GM12878 (cell line): ENCODE data around the gene MLF1. TPM values are rescaled to one million over a fixed set of nuclear protein-coding genes. Genes with fewer than 3 reads are reported as not detected.

Experiments
- ATAC-seq: fragments of 200-7000 bp; cut with Tn5 transposase; 3 replicates; pipeline ENCODE4 v1.9.1; 2020; ENCODE audit warnings: mild to moderate bottlenecking, moderate library complexity
- Bru-seq: library from RNA; stranded (reverse); fragments of 400-500 nt; gene quantifications from one replicate; lab custom pipeline; 2021; lab: Mats Ljungman, UMichigan
- BruChase-seq, 2 experiments: library from RNA; stranded (reverse); fragments of 400-500 nt; gene quantifications; one replicate each; lab custom pipeline; 2021; lab: Mats Ljungman, UMichigan
- BruUV-seq: library from RNA; stranded (reverse); fragments of 400-500 nt; replicated peaks from 2 replicates; lab custom pipeline; 2021; lab: Mats Ljungman, UMichigan
- CTCF ChIA-PET: fragments of 300-600 bp; sonication (Branson Sonifier 250); formaldehyde crosslinking; extraction: SDS; loops from one replicate; lab custom pipeline; 2021; ENCODE audit warnings: inconsistent platforms; lab: Yijun Ruan, JAX
- POLR2A ChIA-PET: fragments of 350-600 bp; formaldehyde crosslinking; extraction: SDS; loops from one replicate; lab custom pipeline; 2021; ENCODE audit warnings: inconsistent platforms; lab: Charles Lee
- RAD21 ChIA-PET: fragments of 300-600 bp; sonication (Branson Sonifier 250); formaldehyde crosslinking; loops from one replicate; lab custom pipeline; 2023; ENCODE audit warnings: antibody characterized with exemption; ENCODE audit not compliant: unreplicated experiment; lab: Charles Lee
- SMC1A ChIA-PET: fragments of 300-600 bp; sonication (Branson Sonifier 250); formaldehyde crosslinking; loops from one replicate; lab custom pipeline; 2023; ENCODE audit not compliant: unreplicated experiment, uncharacterized antibody; lab: Charles Lee
- DNase-seq: peaks from one replicate; pipeline ENCODE4 v3.0.0-alpha.2; 2011; ENCODE audit warnings: low read depth, low spot score
- FAIRE-seq: peaks from 3 replicates; lab custom pipeline; 2011; peaks lifted over from hg19 to GRCh38; lab: Jason Lieb, UNC
- H2AFZ ChIP-seq: 2 replicates; pipeline ENCODE4 v1.6.0; 2011; ENCODE audit warnings: low read depth, low read length, control low read depth; ENCODE audit not compliant: control insufficient read depth
- H3K27ac ChIP-seq: 2 replicates; pipeline ENCODE4 v1.5.1; 2011; ENCODE audit warnings: control low read depth; ENCODE audit not compliant: control insufficient read depth, insufficient read depth
- H3K27me3 ChIP-seq, 2 experiments: replicated peaks in 1 of 2; 2 replicates each; pipeline versions ENCODE4 v1.6.0 to v1.6.1; 2011; ENCODE audit warnings: low read length in 1 of 2; ENCODE audit not compliant: control insufficient read depth in 2 of 2, insufficient read depth in 2 of 2
- H3K36me3 ChIP-seq, 2 experiments: 2 replicates each; pipeline ENCODE4 v1.5.1; 2011; ENCODE audit warnings: low read length in 1 of 2; ENCODE audit not compliant: control insufficient read depth in 2 of 2, insufficient read depth in 2 of 2
- H3K4me1 ChIP-seq: 2 replicates; pipeline ENCODE4 v1.6.1; 2011; ENCODE audit warnings: mild to moderate bottlenecking, low read length, moderate library complexity, mixed read lengths; ENCODE audit not compliant: control insufficient read depth, insufficient read depth
- H3K4me2 ChIP-seq: 2 replicates; pipeline ENCODE4 v1.6.0; 2011; ENCODE audit warnings: control low read depth; ENCODE audit not compliant: control insufficient read depth, insufficient read depth
- H3K4me3 ChIP-seq: fragments of 200-600 bp; sonication (generic); 2 replicates; pipeline ENCODE4 v1.5.1; 2016
- H3K79me2 ChIP-seq: 2 replicates; pipeline ENCODE4 v1.6.0; 2011; ENCODE audit warnings: low read length; ENCODE audit not compliant: control insufficient read depth, insufficient read depth
- H3K9ac ChIP-seq: 2 replicates; pipeline ENCODE4 v1.8.0; 2011; ENCODE audit warnings: low read length, control low read depth, mixed read lengths; ENCODE audit not compliant: control insufficient read depth, insufficient read depth
- H3K9me3 ChIP-seq: replicated peaks from 3 replicates; pipeline ENCODE4 v1.5.1; 2011; ENCODE audit warnings: mild to moderate bottlenecking, low read length; ENCODE audit not compliant: control insufficient read depth, insufficient read depth
- H4K20me1 ChIP-seq: 2 replicates; pipeline ENCODE4 v1.6.0; 2011; ENCODE audit not compliant: control insufficient read depth, insufficient read depth
- BCL11A ChIP-seq: IDR thresholded peaks from 2 replicates; pipeline ENCODE4 v1.6.1; 2011; ENCODE audit warnings: low read depth, low read length
- BRCA1 ChIP-seq: IDR thresholded peaks from 2 replicates; pipeline ENCODE4 v1.6.1; 2011; ENCODE audit warnings: low read depth, low read length, improper control_type of control experiment
- JUNB ChIP-seq: IDR thresholded peaks from 2 replicates; pipeline ENCODE4 v1.6.1; 2016; ENCODE audit warnings: antibody characterized with exemption, mild to moderate bottlenecking
- MEF2B ChIP-seq: fragments of 450-650 bp; IDR thresholded peaks from 2 replicates; pipeline ENCODE4 v1.6.1; 2018; ENCODE audit warnings: mild to moderate bottlenecking, moderate library complexity; ENCODE audit not compliant: partially characterized antibody, poor library complexity, severe bottlenecking
- SPI1 ChIP-seq: IDR thresholded peaks from 2 replicates; pipeline ENCODE4 v1.6.1; 2011; ENCODE audit warnings: low read depth, mild to moderate bottlenecking, low read length, moderate library complexity, borderline replicate concordance; ENCODE audit not compliant: insufficient read depth
- WGBS: methylation state at CpG from one replicate; pipeline ENCODE4 v1.1.6; 2016; ENCODE audit warnings: low lambda C conversion rate; ENCODE audit not compliant: insufficient replicate concordance, insufficient coverage; ENCODE audit errors: missing lambda C conversion rate; 5-methylcytosine and 5-hydroxymethylcytosine counted together
- in situ Hi-C: fragments of 300-500 bp; cut with MboI; formaldehyde crosslinking; loops from 9 replicates; pipeline ENCODE4 v1.14.3; 2018; ENCODE audit warnings: mixed read lengths
- intact Hi-C: fragments of 100-400 bp; cut with micrococcal nuclease; formaldehyde crosslinking; loops from one replicate; pipeline ENCODE4 v1.14.2; 2022; ENCODE audit not compliant: unreplicated experiment
- long read RNA-seq, 2 experiments: library from polyadenylated mRNA; unstranded; transcript quantifications; one replicate each; pipeline ENCODE4 v2.0.0, GENCODE V29; 2019 to 2020
- polyA minus RNA-seq, 3 experiments: library from RNA; depleted of rRNA, polyadenylated mRNA; stranded (reverse); fragments of >200 nt; gene quantifications; 2 replicates each; pipeline ENCODE4 v1.2.3, GENCODE V29; 2011
- polyA plus RNA-seq, 11 experiments: library from polyadenylated mRNA; depleted of rRNA in 4 of 11; unstranded in 6 of 11; stranded (reverse) in 5 of 11; fragments of >200 nt; fragmentation: Nextera tagmentation in 4 of 11; fragmentation: Illumina TruSeq in 1 of 11; extraction: Ambion mirVana in 4 of 11; extraction: Trizol in 1 of 11; gene quantifications; 1 replicate in 1 of 11; 2 replicates in 10 of 11; pipeline versions ENCODE4 v1.2.1 to v1.2.3, GENCODE V29; 2011 to 2016; ENCODE audit warnings: inconsistent platforms in 2 of 11, missing spikeins in 2 of 11, low read depth in 1 of 11
- total RNA-seq, 4 experiments: library from RNA; depleted of rRNA in 3 of 4; stranded (reverse); fragments of >200 nt in 3 of 4; fragmentation: Illumina TruSeq in 1 of 4; extraction: Trizol in 1 of 4; gene quantifications; 2 replicates each; pipeline versions ENCODE4 v1.2.1 to v1.2.3, GENCODE V29; 2013 to 2021
- TF ChIP-seq, protein P1 (sequence below): fragments of 450-650 bp; IDR thresholded peaks from 2 replicates; pipeline ENCODE4 v1.6.1; 2017; ENCODE audit warnings: mild to moderate bottlenecking, moderate library complexity
- TF ChIP-seq, protein P2 (sequence below): fragments of 450-650 bp; IDR thresholded peaks from 2 replicates; pipeline ENCODE4 v1.6.1; 2016; ENCODE audit warnings: mild to moderate bottlenecking
- TF ChIP-seq, protein P3 (sequence below): fragments of 450-650 bp; conservative IDR thresholded peaks from 2 replicates; pipeline ENCODE4 v1.6.1; 2017; ENCODE audit warnings: mild to moderate bottlenecking, moderate library complexity

MLF1 gene, protein sequence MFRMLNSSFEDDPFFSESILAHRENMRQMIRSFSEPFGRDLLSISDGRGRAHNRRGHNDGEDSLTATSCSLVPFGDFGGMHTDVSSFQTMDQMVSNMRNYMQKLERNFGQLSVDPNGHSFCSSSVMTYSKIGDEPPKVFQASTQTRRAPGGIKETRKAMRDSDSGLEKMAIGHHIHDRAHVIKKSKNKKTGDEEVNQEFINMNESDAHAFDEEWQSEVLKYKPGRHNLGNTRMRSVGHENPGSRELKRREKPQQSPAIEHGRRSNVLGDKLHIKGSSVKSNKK
- total RNA-seq (2013; cell fraction: nucleolus; rRNA removed), result 0.27 and 0.73 TPM in 2 replicates
- total RNA-seq (2014; rRNA removed), result 0.16 TPM in 1 of 2 replicates, not detected in the other
- total RNA-seq (2014; rRNA removed; fragmentation: Illumina TruSeq; extraction: Trizol), result 0.23 and 0.27 TPM in 2 replicates
- total RNA-seq (2021), result 0.48 and 0.51 TPM in 2 replicates
- 1.1 TPM for polyA plus RNA-seq (2011; ENCODE audit: low read depth)
- 0.69 and 0.82 TPM in 2 replicates for polyA plus RNA-seq (2011; rRNA removed)
- 0.25 and 0.31 TPM in 2 replicates for polyA plus RNA-seq (2011; cell fraction: cytosol; rRNA removed)
- 0.34 and 0.43 TPM in 2 replicates for polyA plus RNA-seq (2011; cell fraction: nucleus; rRNA removed)
- polyA plus RNA-seq (2012), result 0.85 and 1.2 TPM in 2 replicates
- polyA plus RNA-seq (2014; fragmentation: Illumina TruSeq; extraction: Trizol), result 0.31 and 1.1 TPM in 2 replicates
- under 1 TPM; 0.39 to 0.42 TPM for polyA plus RNA-seq (2014; fragmentation: Nextera tagmentation; extraction: Ambion mirVana)
- 0.19 and 0.38 TPM in 2 replicates for polyA plus RNA-seq (2014; rRNA removed)
- polyA plus RNA-seq (2016; fragmentation: Nextera tagmentation; extraction: Ambion mirVana), result under 1 TPM in 1 of 2 experiments, not detected in 1; 0.59 TPM
- not detected in 2 replicates for polyA minus RNA-seq (2011; rRNA and poly(A)+ RNA removed)
- polyA minus RNA-seq (2011; cell fraction: cytosol; rRNA and poly(A)+ RNA removed), result not detected in 2 replicates
- not detected in 2 replicates for polyA minus RNA-seq (2011; cell fraction: nucleus; rRNA and poly(A)+ RNA removed)
- percentile 41 among the genes with signal in this experiment for Bru-seq, nascent RNA
- BruChase-seq, experiment 1, labeled RNA remaining after a 6-hour chase, result percentile 50 among the genes with signal in this experiment
- percentile 47 among the genes with signal in this experiment for BruChase-seq, experiment 2, labeled RNA remaining after a 2-hour chase
- long read RNA-seq, experiment 1, partial matches to known transcripts, result 0 of 2 reads
- long read RNA-seq, experiment 1, other reads (novel, unspliced or antisense), result 0 of 2 reads
- long read RNA-seq, experiment 2, transcript MLF1-201 (7 exons, 2,203 nt), result major isoform, 13 of 15 reads
- long read RNA-seq, experiment 2, partial matches to known transcripts, result 0 of 15 reads
- long read RNA-seq, experiment 2, other reads (novel, unspliced or antisense), result 0 of 15 reads

DNA sequence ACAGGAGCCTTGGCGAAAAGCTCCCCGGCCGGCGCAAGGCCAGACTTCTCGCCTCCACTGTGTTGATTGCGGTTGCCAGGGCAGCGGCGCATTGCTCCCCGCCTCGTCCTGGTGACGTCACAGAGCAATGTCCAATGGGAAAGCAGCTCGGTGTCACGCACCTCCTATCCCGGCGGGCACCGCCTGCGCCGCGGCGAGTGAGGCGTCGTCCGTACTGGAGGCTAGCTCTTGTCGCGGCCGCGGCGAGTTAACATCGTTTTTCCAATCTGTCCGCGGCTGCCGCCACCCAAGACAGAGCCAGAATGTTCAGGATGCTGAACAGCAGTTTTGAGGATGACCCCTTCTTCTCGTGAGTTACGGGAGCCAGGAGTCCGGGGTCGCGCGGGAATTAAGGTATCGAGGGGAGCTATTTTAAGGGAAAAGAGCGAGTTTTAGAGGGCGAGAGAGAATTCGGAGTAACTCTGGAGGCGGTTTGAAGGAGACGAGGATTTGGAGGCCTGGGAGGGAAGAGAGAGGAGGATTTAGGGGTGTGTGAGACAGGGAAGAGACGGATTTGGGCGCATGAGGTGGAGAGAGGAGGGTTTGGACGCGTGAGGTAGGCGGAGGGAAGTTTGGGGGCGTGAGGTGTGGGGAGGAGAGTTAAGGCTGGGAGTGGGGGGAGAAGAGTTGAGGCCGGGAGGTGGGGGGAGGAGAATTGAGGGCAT, at the start of gene MLF1:
TSS of gene MLF1 (plus strand) at position 196 of the 704 bp plus-strand sequence. CDS start at position 303, 107 bp downstream.
- peak; percentile 42 for DNase-seq
- RAD21 ChIA-PET, result no interaction called here
- intact Hi-C loops (no loop called here), in situ Hi-C loops (no loop called here)
- Histone ChIP-seq H3K9ac (no peak within 1 kb of the TSS), H3K4me1 (no peaks in the 10 kb centered on the region), H3K27me3 (0 out of 4 replicates have a peak, but pooled peaks cover 0 to 2% of the 10 kb centered on the region in 2 experiments), H3K79me2 (no peaks in the 10 kb centered on the region), H4K20me1 (no peaks in the 10 kb centered on the region), H3K4me3 (peak within 1 kb of the TSS; percentile 62; the same call in 1 of the 2 replicates), H2AFZ (peak within 1 kb of the TSS; percentile 90), H3K36me3 (no peaks in the 10 kb centered on the region), H3K4me2 (peak within 1 kb of the TSS; percentile 79), H3K27ac (no peak within 1 kb of the TSS), H3K9me3 (no peaks in the 10 kb centered on the region)
- SMC1A ChIA-PET, result interaction anchor here (0.7 to 3.0 kb wide), 7 partner anchors 9 to 866 kb away, joined by 3 to 10 read pairs (median 3); partner anchors contain the start of gene GFM1
- ATAC-seq, result peak; percentile 99
- 16% methylated on average over 49 of the region's 51 CpGs for WGBS
- CTCF ChIA-PET, result interaction anchor here (0.6 to 2.1 kb wide), 6 partner anchors 17 to 220 kb away, joined by 3 to 13 read pairs (median 4); partner anchors contain the start of gene GFM1
- BruUV-seq, result no TSS peak
- FAIRE-seq, result peak; percentile 92
- POLR2A ChIA-PET, result interaction anchor here (1.1 kb wide), 1 partner anchor 74 kb away, joined by 4 read pairs; the partner anchor contains the start of gene GFM1
- TF ChIP-seq JUNB (no peak), SPI1 (no peak), BCL11A (no peak), MEF2B (no peak), BRCA1 (no peak; the same call in 1 of the 2 replicates)
- TF ChIP-seq, protein P1, sequence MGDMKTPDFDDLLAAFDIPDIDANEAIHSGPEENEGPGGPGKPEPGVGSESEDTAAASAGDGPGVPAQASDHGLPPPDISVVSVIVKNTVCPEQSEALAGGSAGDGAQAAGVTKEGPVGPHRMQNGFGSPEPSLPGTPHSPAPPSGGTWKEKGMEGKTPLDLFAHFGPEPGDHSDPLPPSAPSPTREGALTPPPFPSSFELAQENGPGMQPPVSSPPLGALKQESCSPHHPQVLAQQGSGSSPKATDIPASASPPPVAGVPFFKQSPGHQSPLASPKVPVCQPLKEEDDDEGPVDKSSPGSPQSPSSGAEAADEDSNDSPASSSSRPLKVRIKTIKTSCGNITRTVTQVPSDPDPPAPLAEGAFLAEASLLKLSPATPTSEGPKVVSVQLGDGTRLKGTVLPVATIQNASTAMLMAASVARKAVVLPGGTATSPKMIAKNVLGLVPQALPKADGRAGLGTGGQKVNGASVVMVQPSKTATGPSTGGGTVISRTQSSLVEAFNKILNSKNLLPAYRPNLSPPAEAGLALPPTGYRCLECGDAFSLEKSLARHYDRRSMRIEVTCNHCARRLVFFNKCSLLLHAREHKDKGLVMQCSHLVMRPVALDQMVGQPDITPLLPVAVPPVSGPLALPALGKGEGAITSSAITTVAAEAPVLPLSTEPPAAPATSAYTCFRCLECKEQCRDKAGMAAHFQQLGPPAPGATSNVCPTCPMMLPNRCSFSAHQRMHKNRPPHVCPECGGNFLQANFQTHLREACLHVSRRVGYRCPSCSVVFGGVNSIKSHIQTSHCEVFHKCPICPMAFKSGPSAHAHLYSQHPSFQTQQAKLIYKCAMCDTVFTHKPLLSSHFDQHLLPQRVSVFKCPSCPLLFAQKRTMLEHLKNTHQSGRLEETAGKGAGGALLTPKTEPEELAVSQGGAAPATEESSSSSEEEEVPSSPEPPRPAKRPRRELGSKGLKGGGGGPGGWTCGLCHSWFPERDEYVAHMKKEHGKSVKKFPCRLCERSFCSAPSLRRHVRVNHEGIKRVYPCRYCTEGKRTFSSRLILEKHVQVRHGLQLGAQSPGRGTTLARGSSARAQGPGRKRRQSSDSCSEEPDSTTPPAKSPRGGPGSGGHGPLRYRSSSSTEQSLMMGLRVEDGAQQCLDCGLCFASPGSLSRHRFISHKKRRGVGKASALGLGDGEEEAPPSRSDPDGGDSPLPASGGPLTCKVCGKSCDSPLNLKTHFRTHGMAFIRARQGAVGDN, result peak; percentile 55
- TF ChIP-seq, protein P2, sequence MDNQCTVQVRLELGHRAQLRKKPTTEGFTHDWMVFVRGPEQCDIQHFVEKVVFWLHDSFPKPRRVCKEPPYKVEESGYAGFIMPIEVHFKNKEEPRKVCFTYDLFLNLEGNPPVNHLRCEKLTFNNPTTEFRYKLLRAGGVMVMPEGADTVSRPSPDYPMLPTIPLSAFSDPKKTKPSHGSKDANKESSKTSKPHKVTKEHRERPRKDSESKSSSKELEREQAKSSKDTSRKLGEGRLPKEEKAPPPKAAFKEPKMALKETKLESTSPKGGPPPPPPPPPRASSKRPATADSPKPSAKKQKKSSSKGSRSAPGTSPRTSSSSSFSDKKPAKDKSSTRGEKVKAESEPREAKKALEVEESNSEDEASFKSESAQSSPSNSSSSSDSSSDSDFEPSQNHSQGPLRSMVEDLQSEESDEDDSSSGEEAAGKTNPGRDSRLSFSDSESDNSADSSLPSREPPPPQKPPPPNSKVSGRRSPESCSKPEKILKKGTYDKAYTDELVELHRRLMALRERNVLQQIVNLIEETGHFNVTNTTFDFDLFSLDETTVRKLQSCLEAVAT, result no peak
- TF ChIP-seq, protein P3, sequence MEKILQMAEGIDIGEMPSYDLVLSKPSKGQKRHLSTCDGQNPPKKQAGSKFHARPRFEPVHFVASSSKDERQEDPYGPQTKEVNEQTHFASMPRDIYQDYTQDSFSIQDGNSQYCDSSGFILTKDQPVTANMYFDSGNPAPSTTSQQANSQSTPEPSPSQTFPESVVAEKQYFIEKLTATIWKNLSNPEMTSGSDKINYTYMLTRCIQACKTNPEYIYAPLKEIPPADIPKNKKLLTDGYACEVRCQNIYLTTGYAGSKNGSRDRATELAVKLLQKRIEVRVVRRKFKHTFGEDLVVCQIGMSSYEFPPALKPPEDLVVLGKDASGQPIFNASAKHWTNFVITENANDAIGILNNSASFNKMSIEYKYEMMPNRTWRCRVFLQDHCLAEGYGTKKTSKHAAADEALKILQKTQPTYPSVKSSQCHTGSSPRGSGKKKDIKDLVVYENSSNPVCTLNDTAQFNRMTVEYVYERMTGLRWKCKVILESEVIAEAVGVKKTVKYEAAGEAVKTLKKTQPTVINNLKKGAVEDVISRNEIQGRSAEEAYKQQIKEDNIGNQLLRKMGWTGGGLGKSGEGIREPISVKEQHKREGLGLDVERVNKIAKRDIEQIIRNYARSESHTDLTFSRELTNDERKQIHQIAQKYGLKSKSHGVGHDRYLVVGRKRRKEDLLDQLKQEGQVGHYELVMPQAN, result no peak
